DOHH2 (cell line): ENCODE data around the gene USP34.

Experiments
- H3F3A ChIP-seq: fragments of 200-600 bp; sonication (generic), shearing (Covaris generic); 2 replicates; pipeline ENCODE4 v1.6.0; 2016; ENCODE audit warnings: antibody characterized with exemption, mild to moderate bottlenecking; ENCODE audit not compliant: control insufficient read depth, insufficient read depth
- H3K27ac ChIP-seq: fragments of 200-600 bp; sonication (generic); 2 replicates; pipeline ENCODE4 v1.5.1; 2014; ENCODE audit warnings: low read depth, mild to moderate bottlenecking, low read length, moderate library complexity
- H3K27me3 ChIP-seq: fragments of 200-600 bp; sonication (generic); 2 replicates; pipeline ENCODE4 v1.6.1; 2014; ENCODE audit warnings: mild to moderate bottlenecking, low read length, mixed read lengths; ENCODE audit not compliant: control insufficient read depth
- H3K36me3 ChIP-seq: fragments of 200-600 bp; sonication (generic); 2 replicates; pipeline ENCODE4 v1.6.1; 2014; ENCODE audit warnings: mild to moderate bottlenecking, low read length, moderate library complexity, mixed read lengths; ENCODE audit not compliant: control insufficient read depth
- H3K4me1 ChIP-seq: fragments of 200-600 bp; sonication (generic); 2 replicates; pipeline ENCODE4 v1.6.1; 2014; ENCODE audit warnings: mild to moderate bottlenecking, low read length, mixed read lengths; ENCODE audit not compliant: control insufficient read depth
- H3K4me2 ChIP-seq: fragments of 200-600 bp; sonication (generic); 2 replicates; pipeline ENCODE4 v1.6.0; 2014; ENCODE audit warnings: mild to moderate bottlenecking, low read length, moderate library complexity
- H3K4me3 ChIP-seq: fragments of 200-600 bp; sonication (generic); 2 replicates; pipeline ENCODE4 v1.5.1; 2014; ENCODE audit warnings: mild to moderate bottlenecking, low read length, mixed read lengths
- H3K79me2 ChIP-seq: fragments of 200-600 bp; sonication (generic); 2 replicates; pipeline ENCODE4 v1.6.1; 2014; ENCODE audit warnings: mild to moderate bottlenecking, low read length, mixed read lengths; ENCODE audit not compliant: control insufficient read depth
- H3K9me2 ChIP-seq: fragments of 200-600 bp; sonication (generic); replicated peaks from 2 replicates; pipeline ENCODE4 v1.6.1; 2014; ENCODE audit warnings: mild to moderate bottlenecking, low read length, mixed read lengths; ENCODE audit not compliant: control insufficient read depth
- H3K9me3 ChIP-seq: fragments of 200-600 bp; sonication (generic); 2 replicates; pipeline ENCODE4 v1.6.1; 2014; ENCODE audit warnings: antibody characterized with exemption, low read length, mixed read lengths; ENCODE audit not compliant: control insufficient read depth, insufficient read depth
- H4K20me1 ChIP-seq: fragments of 200-600 bp; sonication (generic); 2 replicates; pipeline ENCODE4 v1.6.0; 2014; ENCODE audit warnings: low read depth, mild to moderate bottlenecking, antibody characterized with exemption, low read length, moderate library complexity; ENCODE audit not compliant: control insufficient read depth, insufficient read depth
- CTCF ChIP-seq: fragments of 200-600 bp; sonication (generic); IDR thresholded peaks from one replicate; pipeline ENCODE4 v1.5.1; 2014; ENCODE audit warnings: antibody characterized with exemption, mild to moderate bottlenecking, low read depth, low read length; ENCODE audit not compliant: poor library complexity, severe bottlenecking
- EZH2phosphoT487 ChIP-seq: fragments of 200-600 bp; sonication (generic); IDR thresholded peaks from 2 replicates; pipeline ENCODE4 v1.6.1; 2017; ENCODE audit warnings: borderline replicate concordance, mild to moderate bottlenecking, antibody characterized with exemption, low read length, moderate library complexity, mixed read lengths

The USP34 gene

GRCh38 chr2:61262699-61263098 lies 208.2 kb downstream of the USP34 start:
- TF ChIP-seq CTCF = no peak
- TF ChIP-seq EZH2phosphoT487 = no peak
- Histone ChIP-seq H3K27me3 (no peaks in the 10 kb centered on the region), H3K9me2 (no peaks in the 10 kb centered on the region), H3K27ac (no peak overlapping the region), H3K9me3 (no peaks in the 10 kb centered on the region), H3K4me2 (no peak overlapping the region), H3K36me3 (peaks cover 68% of the 10 kb centered on the region), H4K20me1 (no peaks in the 10 kb centered on the region), H3K79me2 (no peaks in the 10 kb centered on the region), H3K4me1 (no peaks in the 10 kb centered on the region), H3F3A (no peaks in the 10 kb centered on the region), H3K4me3 (no peak overlapping the region)

- no peaks in the 10 kb centered on the region for H3K9me3 ChIP-seq
- H3K9me2 ChIP-seq = no peaks in the 10 kb centered on the region
- no peak overlapping the region for H3K4me3 ChIP-seq
- peaks cover 80% of the 10 kb centered on the region for H3K36me3 ChIP-seq
- H3K27ac ChIP-seq = no peak overlapping the region
- no peaks in the 10 kb centered on the region for H3K27me3 ChIP-seq
- peaks cover 4% of the 10 kb centered on the region; the same call in 1 of the 2 replicates for H3F3A ChIP-seq
- no peak overlapping the region for H3K4me2 ChIP-seq
- no peak for TF ChIP-seq EZH2phosphoT487
- TF ChIP-seq CTCF = no peak
- H4K20me1 ChIP-seq = no peaks in the 10 kb centered on the region
- no peaks in the 10 kb centered on the region for H3K4me1 ChIP-seq
- H3K79me2 ChIP-seq = no peaks in the 10 kb centered on the region
Observed at GRCh38 chr2:61257446-61257845, 213.4 kb downstream of the USP34 start.

GRCh38 chr2:61255580-61256437 lies 215.1 kb downstream of the USP34 start:
- Histone ChIP-seq H3K9me3 (no peaks in the 10 kb centered on the region), H3K79me2 (no peaks in the 10 kb centered on the region), H3K4me2 (no peak overlapping the region), H4K20me1 (no peaks in the 10 kb centered on the region), H3K27me3 (no peaks in the 10 kb centered on the region), H3K4me1 (no peaks in the 10 kb centered on the region), H3K27ac (no peak overlapping the region), H3F3A (peaks cover 4% of the 10 kb centered on the region; the same call in 1 of the 2 replicates), H3K9me2 (no peaks in the 10 kb centered on the region), H3K4me3 (no peak overlapping the region), H3K36me3 (peaks cover 81% of the 10 kb centered on the region)
- TF ChIP-seq CTCF = no peak
- no peak for TF ChIP-seq EZH2phosphoT487
